Muscle of back (tissue), 10 donors: ENCODE data around the gene EIF5B. TPM values are rescaled to one million over a fixed set of nuclear protein-coding genes. Genes with fewer than 3 reads are reported as not detected.

Experiments used
- polyA plus RNA-seq, 10 donors: library from polyadenylated mRNA; unstranded; fragments of 120-200 nt; gene quantifications; one replicate each; pipeline ENCODE4 v1.2.1, GENCODE V29; 2013; ENCODE audit not compliant: insufficient read length in 10 of 10

EIF5B gene
- polyA plus RNA-seq, 10 donors, result 45.7 to 64.2 (median 56.4) TPM

Other genes starting within 250 kb of the EIF5B start
- under 1 TPM; 0.13 to 0.71 (median 0.55) TPM for gene C2orf15, start 195.7 kb upstream of the EIF5B start, polyA plus RNA-seq
- 1 to 10 TPM; 1.3 to 3.9 (median 2.4) TPM for gene TSGA10, start 182.4 kb upstream of the EIF5B start, polyA plus RNA-seq
- gene LIPT1, start 182.4 kb upstream of the EIF5B start, polyA plus RNA-seq, result 10 to 100 TPM in 1 of 10 donors, 1 to 10 TPM in 9; 6.3 to 11.6 (median 9.0) TPM
- 10 to 100 TPM; 17.4 to 30.9 (median 23.4) TPM for gene MITD1, start 156.3 kb upstream of the EIF5B start, polyA plus RNA-seq
- 10 to 100 TPM; 34.7 to 50.1 (median 41.5) TPM for gene MRPL30, start 156.2 kb upstream of the EIF5B start, polyA plus RNA-seq
- gene LYG2, start 81.7 kb upstream of the EIF5B start, polyA plus RNA-seq, result under 1 TPM in 3 of 10 donors, not detected in 7; 0.26 to 0.73 (median 0.56) TPM
- 1 to 10 TPM in 9 of 10 donors, under 1 TPM in 1; 0.91 to 4.6 (median 2.0) TPM for gene LYG1, start 36.2 kb upstream of the EIF5B start, polyA plus RNA-seq
- 10 to 100 TPM; 22.4 to 27.9 (median 25.1) TPM for gene TXNDC9, start 1.1 kb upstream of the EIF5B start, polyA plus RNA-seq
- gene REV1, start 152.6 kb downstream of the EIF5B start, polyA plus RNA-seq, result 10 to 100 TPM; 23.4 to 45.4 (median 32.4) TPM